ENCODE measurements around the gene CD55. TPM values are rescaled to one million over a fixed set of nuclear protein-coding genes. Genes with fewer than 3 reads are reported as not detected.

CD55 gene
- total RNA-seq, 1 donor from 2014 or later, result 25.5 TPM

DNA sequence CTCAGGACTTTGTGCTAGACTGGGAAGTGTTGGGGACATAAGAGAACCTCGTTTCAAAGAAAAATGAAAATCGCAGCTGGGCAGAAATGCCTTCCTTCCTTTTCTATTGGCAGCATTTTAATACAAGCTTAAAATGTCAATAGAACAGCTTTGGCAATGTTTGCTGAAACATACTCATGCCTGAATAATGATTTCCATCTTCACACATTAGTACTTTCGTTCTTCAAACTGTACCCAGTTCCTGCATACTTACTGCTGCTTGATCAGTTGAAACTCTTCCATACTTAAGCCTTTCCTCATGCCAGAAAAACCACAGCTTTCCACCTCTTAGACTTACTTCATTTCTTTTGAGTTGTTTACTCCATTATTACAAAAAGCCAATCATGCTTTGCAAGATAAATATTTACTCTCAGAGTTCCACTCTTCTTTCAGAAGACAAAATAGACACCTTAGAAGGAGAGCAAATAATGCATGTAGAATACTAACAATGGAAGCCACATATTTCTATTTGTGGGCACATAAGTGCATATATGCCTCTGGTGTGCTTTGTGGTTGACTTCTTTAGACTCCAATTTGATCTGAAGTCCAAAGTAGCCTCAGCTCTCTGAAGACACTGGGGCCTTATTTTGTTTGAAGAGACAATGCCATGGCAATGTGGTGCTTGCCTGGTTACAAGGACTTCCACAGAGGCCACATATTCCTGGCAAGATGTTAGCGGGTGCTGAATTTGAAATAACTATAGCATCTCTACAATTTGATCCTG is 22.7 kb upstream of the CD55 start:
- TF ChIP-seq CTCF (IDR thresholded peaks at IDR 0.05; ENCODE audit: partially characterized antibody, unreplicated experiment), result no peak
- H3K9me3 Mint-ChIP-seq (ENCODE audit: unreplicated experiment), result peaks cover 1% of the 10 kb centered on the region
- no peak overlapping the region for H3K4me3 Mint-ChIP-seq (ENCODE audit: unreplicated experiment)
- no peaks in the 10 kb centered on the region for H3K4me1 Mint-ChIP-seq (ENCODE audit: low read depth, unreplicated experiment)
- H3K27ac Mint-ChIP-seq (ENCODE audit: unreplicated experiment), result no peak overlapping the region
- no peak for DNase-seq
- no peaks in the 10 kb centered on the region for H3K27me3 Mint-ChIP-seq (ENCODE audit: unreplicated experiment)
- no peaks in the 10 kb centered on the region for H3K36me3 Mint-ChIP-seq (ENCODE audit: unreplicated experiment)

GRCh38 chr1:207300970-207301369 is 20.5 kb upstream of the CD55 start:
- Mint-ChIP-seq H3K4me1 (ENCODE audit: low read depth, unreplicated experiment) (no peaks in the 10 kb centered on the region), H3K36me3 (ENCODE audit: unreplicated experiment) (no peaks in the 10 kb centered on the region), H3K27ac (ENCODE audit: unreplicated experiment) (no peak overlapping the region), H3K27me3 (ENCODE audit: unreplicated experiment) (no peaks in the 10 kb centered on the region), H3K4me3 (ENCODE audit: unreplicated experiment) (no peak overlapping the region), H3K9me3 (ENCODE audit: unreplicated experiment) (peaks cover 1% of the 10 kb centered on the region)
- no peak for DNase-seq
- no peak for TF ChIP-seq CTCF (IDR thresholded peaks at IDR 0.05; ENCODE audit: partially characterized antibody, unreplicated experiment)

GRCh38 chr1:207302618-207303393 is 18.7 kb upstream of the CD55 start:
- Mint-ChIP-seq H3K36me3 (ENCODE audit: unreplicated experiment) (no peaks in the 10 kb centered on the region), H3K4me1 (ENCODE audit: low read depth, unreplicated experiment) (no peaks in the 10 kb centered on the region), H3K9me3 (ENCODE audit: unreplicated experiment) (peaks cover 1% of the 10 kb centered on the region), H3K27ac (ENCODE audit: unreplicated experiment) (no peak overlapping the region), H3K27me3 (ENCODE audit: unreplicated experiment) (no peaks in the 10 kb centered on the region), H3K4me3 (ENCODE audit: unreplicated experiment) (no peak overlapping the region)
- TF ChIP-seq CTCF (IDR thresholded peaks at IDR 0.05; ENCODE audit: partially characterized antibody, unreplicated experiment), result no peak
- no peak for DNase-seq

DNA sequence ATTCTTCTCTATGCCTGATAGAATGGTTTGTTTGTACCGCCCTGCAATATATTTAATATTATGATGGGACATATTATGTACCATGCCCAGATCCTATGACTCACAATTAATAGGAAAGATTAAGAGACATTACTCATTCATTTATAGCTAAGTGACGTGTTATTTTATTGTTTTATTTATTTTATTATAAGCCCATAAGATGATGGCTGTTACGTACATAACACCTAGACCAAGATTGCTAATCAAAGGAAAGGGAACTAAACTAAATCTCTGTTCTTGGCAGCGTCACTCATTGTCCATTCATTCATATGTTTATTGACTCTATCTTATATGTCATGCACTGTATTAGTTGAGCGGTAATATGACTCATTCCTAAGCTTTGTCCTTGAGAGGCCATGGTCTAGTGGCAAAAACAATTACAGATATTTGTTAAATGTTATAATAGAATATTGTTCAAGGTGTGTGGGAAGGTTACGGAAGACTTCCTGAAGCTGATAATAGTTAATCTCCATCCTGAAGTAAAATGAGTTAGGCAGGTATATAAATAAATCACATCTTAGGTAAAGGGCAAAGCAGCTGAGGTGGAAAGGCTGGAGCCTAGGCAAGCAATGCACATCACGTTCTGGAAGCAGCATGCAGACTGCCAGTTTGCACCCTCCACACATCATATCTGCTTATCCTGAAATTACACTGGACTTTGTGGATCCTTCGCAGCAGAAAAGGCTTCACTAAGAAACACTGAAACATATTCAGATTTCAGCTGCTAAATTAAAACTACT is 16.6 kb upstream of the CD55 start:
- H3K9me3 Mint-ChIP-seq (ENCODE audit: unreplicated experiment), result peaks cover 1% of the 10 kb centered on the region

More for the DNA sequence above, 16.6 kb upstream of the CD55 start:
- H3K4me1 Mint-ChIP-seq (ENCODE audit: low read depth, unreplicated experiment), result no peaks in the 10 kb centered on the region
- DNase-seq, result no peak
- H3K4me3 Mint-ChIP-seq (ENCODE audit: unreplicated experiment), result no peak overlapping the region
- TF ChIP-seq CTCF (IDR thresholded peaks at IDR 0.05; ENCODE audit: partially characterized antibody, unreplicated experiment), result no peak
- H3K27ac Mint-ChIP-seq (ENCODE audit: unreplicated experiment), result no peak overlapping the region
- H3K27me3 Mint-ChIP-seq (ENCODE audit: unreplicated experiment), result no peaks in the 10 kb centered on the region
- no peaks in the 10 kb centered on the region for H3K36me3 Mint-ChIP-seq (ENCODE audit: unreplicated experiment)
